SK-N-SH (cell line): ENCODE results near the gene RASGEF1C. TPM values are rescaled to one million over a fixed set of nuclear protein-coding genes. Genes with fewer than 3 reads are reported as not detected.
A peak's percentile ranks its signal among the peaks of the same experiment; 100 is the strongest.

ENCODE experiments used
- CTCF ChIA-PET: fragments of 300-600, 350-600 bp; formaldehyde crosslinking; extraction: SDS; loops from one replicate; lab custom pipeline; 2021; lab: Yijun Ruan, JAX
- POLR2A ChIA-PET: fragments of 350-600 bp; sonication (Branson Sonifier 250); formaldehyde crosslinking; extraction: SDS; loops from one replicate; lab custom pipeline; 2020; ENCODE audit warnings: antibody characterized with exemption, inconsistent platforms; lab: Yijun Ruan, JAX
- DNase-seq: peaks from one replicate; pipeline ENCODE4 v3.0.0; 2012
- H2AFZ ChIP-seq: fragments of 200-600 bp; sonication (generic); 2 replicates; pipeline ENCODE4 v1.8.1; 2016; ENCODE audit warnings: antibody characterized with exemption, mild to moderate bottlenecking, low read depth
- H3F3A ChIP-seq: fragments of 200-600 bp; sonication (generic); replicated peaks from 2 replicates; pipeline ENCODE3; 2016; ENCODE audit warnings: antibody characterized with exemption, mild to moderate bottlenecking; ENCODE audit not compliant: insufficient read depth
- H3K27ac ChIP-seq, 2 experiments: fragments of 200-500 bp in 1 of 2; fragments of 200-600 bp in 1 of 2; sonication (Bioruptor generic) in 1 of 2; sonication (generic), shearing (Covaris generic) in 1 of 2; 2 replicates each; pipeline versions ENCODE4 v1.5.1 to v1.6.1; 2014 to 2016; ENCODE audit warnings: low read depth in 2 of 2, inconsistent platforms in 1 of 2, low read length in 1 of 2, mild to moderate bottlenecking in 1 of 2, mixed read lengths in 1 of 2
- H3K27me3 ChIP-seq: fragments of 200-600 bp; sonication (generic), shearing (Covaris generic); 2 replicates; pipeline ENCODE4 v1.6.1; 2016; ENCODE audit warnings: mixed run types; ENCODE audit not compliant: insufficient read depth
- H3K36me3 ChIP-seq, 2 experiments: fragments of 200-500 bp in 1 of 2; fragments of 200-600 bp in 1 of 2; sonication (Bioruptor generic) in 1 of 2; sonication (generic) in 1 of 2; replicated peaks in 1 of 2; 2 replicates each; pipeline versions ENCODE3 to v1.5.1; 2014 to 2016; ENCODE audit warnings: low read length in 1 of 2, mild to moderate bottlenecking in 1 of 2; ENCODE audit not compliant: insufficient read depth in 2 of 2, control insufficient read depth in 1 of 2
- H3K4me1 ChIP-seq, 2 experiments: fragments of 200-500 bp in 1 of 2; fragments of 200-600 bp in 1 of 2; sonication (Bioruptor generic) in 1 of 2; sonication (generic), shearing (Covaris generic) in 1 of 2; 2 replicates each; pipeline versions ENCODE4 v1.5.1 to v1.6.1; 2014 to 2016; ENCODE audit warnings: low read depth in 1 of 2, low read length in 1 of 2, mixed run types in 1 of 2; ENCODE audit not compliant: insufficient read depth in 2 of 2, control insufficient read depth in 1 of 2
- H3K4me2 ChIP-seq: fragments of 200-600 bp; sonication (generic), shearing (Covaris generic); 2 replicates; pipeline ENCODE4 v1.6.1; 2017; ENCODE audit warnings: mixed run types
- H3K4me3 ChIP-seq, 2 experiments: fragments of 200-500 bp in 1 of 2; fragments of 200-600 bp in 1 of 2; sonication (Bioruptor generic) in 1 of 2; sonication (generic), shearing (Covaris generic) in 1 of 2; 2 replicates each; pipeline versions ENCODE4 v1.5.1 to v1.8.1; 2014 to 2016; ENCODE audit warnings: low read depth in 2 of 2, inconsistent platforms in 1 of 2, low read length in 1 of 2, mild to moderate bottlenecking in 1 of 2, mixed read lengths in 1 of 2, moderate library complexity in 1 of 2
- H3K79me2 ChIP-seq: fragments of 200-600 bp; sonication (generic); 2 replicates; pipeline ENCODE4 v1.8.1; 2017; ENCODE audit warnings: mild to moderate bottlenecking; ENCODE audit not compliant: insufficient read depth
- H3K9ac ChIP-seq: fragments of 200-600 bp; sonication (generic); 2 replicates; pipeline ENCODE4 v1.6.1; 2017; ENCODE audit warnings: mixed run types
- H3K9me2 ChIP-seq: fragments of 200-600 bp; sonication (generic); 2 replicates; pipeline ENCODE4 v1.6.1; 2017; ENCODE audit warnings: mixed run types
- H3K9me3 ChIP-seq: fragments of 200-600 bp; sonication (generic); 2 replicates; pipeline ENCODE4 v1.6.1; 2017; ENCODE audit warnings: mixed run types, mild to moderate bottlenecking, moderate library complexity
- H4K20me1 ChIP-seq: fragments of 200-600 bp; sonication (generic); 2 replicates; pipeline ENCODE4 v1.6.1; 2017; ENCODE audit warnings: mild to moderate bottlenecking, mixed run types; ENCODE audit not compliant: insufficient read depth
- CHD2 ChIP-seq: fragments of 150-350 bp; IDR thresholded peaks from 2 replicates; pipeline ENCODE4 v1.6.1; 2018; ENCODE audit warnings: low read length; ENCODE audit not compliant: partially characterized antibody
- FOXJ3 ChIP-seq: sonication (generic); formaldehyde crosslinking; IDR thresholded peaks from 2 replicates; pipeline ENCODE4 v1.5.1; 2020; ENCODE audit warnings: mild to moderate bottlenecking, missing genetic modification reagents
- GABPA ChIP-seq: IDR thresholded peaks from 2 replicates; pipeline ENCODE4 v1.4.0; 2012; ENCODE audit warnings: low read depth, mild to moderate bottlenecking
- GATA2 ChIP-seq: sonication (generic); formaldehyde crosslinking; IDR thresholded peaks from 2 replicates; pipeline ENCODE4 v1.5.0; 2020; ENCODE audit warnings: mild to moderate bottlenecking, missing genetic modification reagents
- JUND ChIP-seq: IDR thresholded peaks from 2 replicates; pipeline ENCODE4 v1.4.0; 2012
- MXI1 ChIP-seq: IDR thresholded peaks from 2 replicates; pipeline ENCODE4 v1.6.1; 2012; ENCODE audit warnings: mild to moderate bottlenecking, low read depth, low read length, improper control_type of control experiment
- NFIC ChIP-seq: IDR thresholded peaks from 2 replicates; pipeline ENCODE4 v1.4.0; 2012; ENCODE audit warnings: borderline replicate concordance
- NRF1 ChIP-seq: IDR thresholded peaks from 2 replicates; pipeline ENCODE4 v1.6.1; 2012; ENCODE audit warnings: low read depth, mild to moderate bottlenecking, low read length
- POLR2AphosphoS5 ChIP-seq: IDR thresholded peaks from 2 replicates; pipeline ENCODE4 v1.6.1; 2012; ENCODE audit warnings: low read depth, low read length
- RAD21 ChIP-seq: IDR thresholded peaks from 2 replicates; pipeline ENCODE4 v1.6.1; 2012; ENCODE audit warnings: mild to moderate bottlenecking, low read length
- RFX5 ChIP-seq: IDR thresholded peaks from 2 replicates; pipeline ENCODE4 v1.6.1; 2012; ENCODE audit warnings: mild to moderate bottlenecking, improper control_type of control experiment, low read length
- SIN3A ChIP-seq: IDR thresholded peaks from 2 replicates; pipeline ENCODE4 v1.6.1; 2012; ENCODE audit warnings: low read depth, mild to moderate bottlenecking, low read length, moderate library complexity, borderline replicate concordance
- SMC3 ChIP-seq: IDR thresholded peaks from 2 replicates; pipeline ENCODE4 v1.6.1; 2012; ENCODE audit warnings: low read depth, low read length, improper control_type of control experiment
- TCF12 ChIP-seq: IDR thresholded peaks from 2 replicates; pipeline ENCODE4 v1.4.0; 2012
- USF2 ChIP-seq: fragments of 150-350 bp; IDR thresholded peaks from 2 replicates; pipeline ENCODE4 v1.6.1; 2017; ENCODE audit warnings: antibody characterized with exemption, low read length, low read depth, borderline replicate concordance
- WGBS: methylation state at CpG from one replicate; pipeline ENCODE4 v1.1.6; 2017; ENCODE audit warnings: low lambda C conversion rate; 5-methylcytosine and 5-hydroxymethylcytosine counted together
- polyA plus RNA-seq, 3 experiments: library from polyadenylated mRNA; depleted of rRNA; stranded (reverse); fragments of >200 nt; gene quantifications; 2 replicates each; pipeline ENCODE4 v1.2.3, GENCODE V29; 2012
- TF ChIP-seq, protein P1 (sequence below): IDR thresholded peaks from 2 replicates; pipeline ENCODE4 v1.4.0; 2012; ENCODE audit warnings: low read depth
- TF ChIP-seq, protein P2 (sequence below): IDR thresholded peaks from 2 replicates; pipeline ENCODE4; 2012
- TF ChIP-seq, protein P3 (sequence below): IDR thresholded peaks from 2 replicates; pipeline ENCODE4 v1.4.0; 2012; ENCODE audit warnings: low read depth, borderline replicate concordance

RASGEF1C gene
- polyA plus RNA-seq, 1 of the 3 experiments (the other 2 are of a cell fraction): not detected

- H3K9me2 ChIP-seq: no peaks in the 10 kb centered on the region
- H3K79me2 ChIP-seq: peaks cover 65% of the 10 kb centered on the region
- TF ChIP-seq GABPA (no peak), NFIC (no peak), USF2 (no peak), GATA2 (no peak), POLR2AphosphoS5 (no peak), JUND (no peak), RFX5 (no peak), SIN3A (no peak), FOXJ3 (no peak), RAD21 (no peak), CHD2 (no peak), MXI1 (no peak), TCF12 (no peak), SMC3 (no peak), NRF1 (no peak)
- TF ChIP-seq, protein P1, sequence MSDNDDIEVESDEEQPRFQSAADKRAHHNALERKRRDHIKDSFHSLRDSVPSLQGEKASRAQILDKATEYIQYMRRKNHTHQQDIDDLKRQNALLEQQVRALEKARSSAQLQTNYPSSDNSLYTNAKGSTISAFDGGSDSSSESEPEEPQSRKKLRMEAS: no peak
- TF ChIP-seq, protein P2, sequence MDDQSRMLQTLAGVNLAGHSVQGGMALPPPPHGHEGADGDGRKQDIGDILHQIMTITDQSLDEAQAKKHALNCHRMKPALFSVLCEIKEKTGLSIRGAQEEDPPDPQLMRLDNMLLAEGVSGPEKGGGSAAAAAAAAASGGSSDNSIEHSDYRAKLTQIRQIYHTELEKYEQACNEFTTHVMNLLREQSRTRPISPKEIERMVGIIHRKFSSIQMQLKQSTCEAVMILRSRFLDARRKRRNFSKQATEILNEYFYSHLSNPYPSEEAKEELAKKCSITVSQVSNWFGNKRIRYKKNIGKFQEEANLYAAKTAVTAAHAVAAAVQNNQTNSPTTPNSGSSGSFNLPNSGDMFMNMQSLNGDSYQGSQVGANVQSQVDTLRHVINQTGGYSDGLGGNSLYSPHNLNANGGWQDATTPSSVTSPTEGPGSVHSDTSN: no peak
- TF ChIP-seq, protein P3, sequence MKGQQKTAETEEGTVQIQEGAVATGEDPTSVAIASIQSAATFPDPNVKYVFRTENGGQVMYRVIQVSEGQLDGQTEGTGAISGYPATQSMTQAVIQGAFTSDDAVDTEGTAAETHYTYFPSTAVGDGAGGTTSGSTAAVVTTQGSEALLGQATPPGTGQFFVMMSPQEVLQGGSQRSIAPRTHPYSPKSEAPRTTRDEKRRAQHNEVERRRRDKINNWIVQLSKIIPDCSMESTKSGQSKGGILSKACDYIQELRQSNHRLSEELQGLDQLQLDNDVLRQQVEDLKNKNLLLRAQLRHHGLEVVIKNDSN: no peak; the same call in 1 of the 2 replicates
- H3K9me3 ChIP-seq: no peaks in the 10 kb centered on the region
- no peaks in the 10 kb centered on the region for H3K27me3 ChIP-seq
- 67% methylated on average over 9 of the region's 9 CpGs for WGBS
- H3F3A ChIP-seq: peaks cover 4% of the 10 kb centered on the region
- peaks cover 0 to 21% of the 10 kb centered on the region in 2 experiments; a peak in 2 of 4 replicates for H3K4me1 ChIP-seq
- CTCF ChIA-PET: interaction anchor here (0.7 to 2.6 kb wide), 5 partner anchors 12 to 48 kb away, joined by 3 to 11 read pairs (median 3); no protein-coding TSS in a partner anchor
- peak overlapping the region; percentile 35; the same call in 1 of the 2 replicates for H2AFZ ChIP-seq
- peak overlapping the region; percentile 87; the same call in 1 of the 2 replicates for H3K9ac ChIP-seq
- no peak overlapping the region; a peak in 1 of 4 replicates for H3K27ac ChIP-seq
- H3K4me3 ChIP-seq: peak overlapping the region; percentile 80 to 89
- POLR2A ChIA-PET: no interaction called here
- H4K20me1 ChIP-seq: peaks cover 33% of the 10 kb centered on the region
- no peak for DNase-seq
- peak overlapping the region; percentile 73 for H3K4me2 ChIP-seq
- no peaks in the 10 kb centered on the region for H3K36me3 ChIP-seq
Observed at GRCh38 chr5:180069589-180070247, 139.3 kb downstream of the RASGEF1C start.
